Measurements from ENCODE around the gene PLP1.

DNA sequence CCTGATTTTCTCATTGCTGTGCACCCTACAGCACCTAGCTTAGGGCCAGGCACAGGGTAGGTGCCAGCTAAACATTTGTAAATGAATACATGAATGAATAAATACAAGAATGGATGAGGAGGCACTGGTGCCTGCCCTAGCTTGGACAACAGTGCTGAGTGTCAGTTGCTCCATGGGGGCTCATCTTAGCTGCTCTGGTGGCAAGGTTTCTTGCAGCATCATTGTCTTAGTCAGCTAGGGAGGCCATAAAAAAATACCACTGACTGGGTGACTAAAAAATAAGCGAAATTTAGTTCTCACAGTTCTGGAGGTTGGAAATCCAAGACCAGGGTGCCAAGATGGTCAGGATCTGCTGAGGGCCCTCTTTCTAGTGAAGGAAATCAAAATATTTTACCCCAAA, 34.8 kb upstream of the PLP1 start:
- TF ChIP-seq, protein P1, sequence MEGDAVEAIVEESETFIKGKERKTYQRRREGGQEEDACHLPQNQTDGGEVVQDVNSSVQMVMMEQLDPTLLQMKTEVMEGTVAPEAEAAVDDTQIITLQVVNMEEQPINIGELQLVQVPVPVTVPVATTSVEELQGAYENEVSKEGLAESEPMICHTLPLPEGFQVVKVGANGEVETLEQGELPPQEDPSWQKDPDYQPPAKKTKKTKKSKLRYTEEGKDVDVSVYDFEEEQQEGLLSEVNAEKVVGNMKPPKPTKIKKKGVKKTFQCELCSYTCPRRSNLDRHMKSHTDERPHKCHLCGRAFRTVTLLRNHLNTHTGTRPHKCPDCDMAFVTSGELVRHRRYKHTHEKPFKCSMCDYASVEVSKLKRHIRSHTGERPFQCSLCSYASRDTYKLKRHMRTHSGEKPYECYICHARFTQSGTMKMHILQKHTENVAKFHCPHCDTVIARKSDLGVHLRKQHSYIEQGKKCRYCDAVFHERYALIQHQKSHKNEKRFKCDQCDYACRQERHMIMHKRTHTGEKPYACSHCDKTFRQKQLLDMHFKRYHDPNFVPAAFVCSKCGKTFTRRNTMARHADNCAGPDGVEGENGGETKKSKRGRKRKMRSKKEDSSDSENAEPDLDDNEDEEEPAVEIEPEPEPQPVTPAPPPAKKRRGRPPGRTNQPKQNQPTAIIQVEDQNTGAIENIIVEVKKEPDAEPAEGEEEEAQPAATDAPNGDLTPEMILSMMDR (IDR thresholded peaks at IDR 0.05), result no peak
- TF ChIP-seq POLR2A (IDR thresholded peaks at IDR 0.05), result no peak
